HG03520 (cell line): Measurements from ENCODE around the gene LCN1.
"Not testable (repeated sequence)": the region's sequence is repeated elsewhere in the genome, so short reads cannot be mapped to it uniquely, and the experiment has no call there.

Experiments
- ATAC-seq: cut with Tn5 transposase; IDR thresholded peaks from one replicate; pipeline ENCODE4 v1.9.1; 2021; ENCODE audit warnings: mild to moderate bottlenecking, moderate library complexity; ENCODE audit not compliant: unreplicated experiment

LCN1 gene

DNA sequence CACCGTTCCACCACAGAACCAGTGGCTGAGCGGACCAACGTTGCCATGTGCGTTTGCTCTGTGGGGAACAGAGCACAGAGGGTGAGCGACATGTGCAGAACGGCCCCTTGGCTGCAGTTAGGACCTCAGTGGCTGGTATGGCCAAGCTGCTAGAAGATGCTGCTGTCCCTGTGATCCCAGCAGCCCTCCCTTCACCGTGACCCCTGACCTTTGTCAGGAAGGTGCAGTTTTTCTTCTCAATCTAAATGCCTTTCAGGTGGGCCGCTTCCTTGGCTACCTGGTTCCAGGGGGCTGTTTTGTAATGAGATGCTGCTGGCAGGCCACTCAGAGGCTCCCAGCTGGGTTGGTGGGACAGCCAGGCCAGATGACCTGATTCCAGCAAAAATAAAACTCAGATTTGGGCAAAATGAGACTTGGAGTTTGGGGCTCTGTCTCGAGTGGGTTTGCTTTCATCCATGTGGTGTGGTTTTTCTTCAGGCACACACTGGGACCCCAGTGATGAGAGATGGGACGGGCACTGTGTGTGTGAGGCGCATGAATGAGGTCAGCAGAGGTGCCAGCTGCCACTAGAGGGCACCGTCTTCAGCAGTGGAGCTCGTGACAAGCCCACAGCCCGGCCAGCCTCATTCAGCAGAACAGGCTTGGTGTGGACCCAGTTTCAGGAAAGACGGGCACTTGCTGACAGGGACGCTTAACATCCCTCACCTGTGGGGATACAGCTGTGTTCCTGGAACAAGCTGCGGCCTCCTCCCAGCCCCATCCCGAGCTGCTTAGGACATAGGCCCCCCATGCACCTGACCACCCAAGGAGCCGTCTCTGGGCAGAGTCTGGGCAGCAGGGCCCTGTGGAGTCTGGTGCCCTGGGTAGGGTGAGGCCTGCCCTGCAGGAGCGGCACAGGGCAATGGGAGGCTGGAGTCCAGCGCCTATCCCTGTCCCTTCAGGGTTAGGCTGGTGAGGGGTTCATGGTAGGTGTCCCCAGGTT is 16.7 kb upstream of the LCN1 start:
- no peak for ATAC-seq

GRCh38 chr9:135505406-135506187 is 15.6 kb upstream of the LCN1 start:
- no peak for ATAC-seq

GRCh38 chr9:135506327-135507103 is 14.7 kb upstream of the LCN1 start:
- no peak for ATAC-seq

DNA sequence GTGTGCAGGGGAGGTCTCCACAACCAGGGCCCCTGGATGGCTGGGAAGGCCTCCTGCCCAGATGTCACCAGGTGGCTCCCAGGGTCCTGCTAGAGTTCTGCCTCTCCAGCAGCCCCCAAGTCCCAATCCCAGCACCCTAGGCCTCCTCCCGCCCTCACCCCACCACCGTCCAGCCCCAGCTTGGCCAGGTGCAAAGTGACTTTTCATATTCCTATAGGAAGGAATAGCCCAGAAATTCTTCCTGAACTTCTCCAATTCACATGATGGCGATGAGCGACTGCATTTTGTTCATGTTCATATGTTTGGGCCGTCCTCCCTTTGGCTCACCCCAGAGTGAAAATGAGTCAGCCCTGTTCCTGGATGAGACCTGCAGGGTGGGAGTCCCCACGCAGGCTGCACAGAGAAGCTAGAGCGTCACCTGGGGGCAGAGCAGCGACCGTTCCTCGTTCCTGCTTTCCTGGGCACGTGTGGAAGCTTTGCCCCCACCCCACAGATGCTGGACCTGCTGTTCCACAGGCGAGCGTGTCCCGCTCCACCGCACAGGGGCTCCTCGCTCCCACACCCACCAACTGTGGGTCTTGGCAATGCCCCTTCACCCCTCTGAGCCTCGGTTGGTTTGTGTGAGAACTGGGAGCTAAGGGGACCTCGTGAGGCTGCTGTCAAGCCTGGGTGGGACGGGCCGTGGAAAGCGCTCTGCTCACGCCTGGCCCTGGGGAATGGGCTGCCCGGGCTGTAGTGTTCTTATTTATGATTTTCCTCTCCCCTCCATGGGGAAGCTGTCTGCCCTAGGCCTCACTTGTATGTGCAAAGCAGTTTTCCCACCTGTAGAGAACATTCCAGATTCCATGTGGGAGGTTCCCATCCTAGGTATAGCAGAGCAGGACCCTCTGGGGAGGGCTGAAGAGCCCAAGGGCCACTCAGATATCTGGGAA is 13.9 kb upstream of the LCN1 start:
- no peak for ATAC-seq

GRCh38 chr9:135508211-135508820 is 12.9 kb upstream of the LCN1 start:
- ATAC-seq: no peak

- no peak for ATAC-seq
Observed at GRCh38 chr9:135509458-135509857, 11.8 kb upstream of the LCN1 start.

GRCh38 chr9:135512241-135512603 is 9.0 kb upstream of the LCN1 start:
- ATAC-seq: no peak

DNA sequence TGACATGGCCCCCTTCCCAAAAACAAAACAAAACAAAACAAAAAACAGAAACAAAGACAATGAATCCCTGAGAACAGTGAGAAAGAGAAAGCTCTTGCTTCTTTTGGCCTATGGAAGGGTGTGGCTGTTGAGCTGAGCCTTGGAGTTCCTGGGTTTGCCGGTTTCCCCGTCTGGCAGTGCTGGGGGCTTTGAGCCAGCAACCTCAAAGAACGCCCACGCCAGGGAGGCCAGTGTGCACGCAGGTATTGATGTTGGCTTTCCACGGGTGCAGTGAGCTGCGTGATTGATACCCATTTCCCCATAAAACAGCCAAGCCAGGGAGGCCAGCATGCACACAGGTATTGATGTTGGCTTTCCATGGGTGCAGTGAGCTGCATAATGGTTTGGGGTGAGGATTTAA is 8.3 kb upstream of the LCN1 start:
- ATAC-seq: no peak

DNA sequence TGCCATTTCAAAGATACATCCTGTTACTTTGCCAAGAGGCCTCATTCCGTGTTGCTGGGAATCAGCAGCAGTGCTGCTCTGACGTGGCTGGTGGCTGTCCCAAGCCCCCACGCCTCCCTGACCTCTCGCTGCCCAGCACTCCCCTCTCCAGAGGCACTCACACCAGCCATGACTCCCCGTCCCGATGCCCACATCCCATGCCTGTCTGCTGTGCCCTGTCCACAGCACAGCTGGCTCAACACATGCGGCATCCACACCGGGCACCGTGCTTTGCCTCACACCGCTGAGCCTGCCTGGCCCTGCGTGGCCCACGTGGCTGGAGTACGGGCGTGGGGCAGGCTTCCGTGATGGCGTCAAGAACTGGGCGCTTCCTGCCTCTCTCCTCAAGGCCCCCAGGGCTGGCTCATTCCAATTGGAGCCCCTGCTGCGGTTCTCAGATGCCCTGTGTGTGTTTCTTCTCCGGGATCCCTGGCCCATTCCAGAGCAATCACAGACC is 7.8 kb upstream of the LCN1 start:
- no peak for ATAC-seq

DNA sequence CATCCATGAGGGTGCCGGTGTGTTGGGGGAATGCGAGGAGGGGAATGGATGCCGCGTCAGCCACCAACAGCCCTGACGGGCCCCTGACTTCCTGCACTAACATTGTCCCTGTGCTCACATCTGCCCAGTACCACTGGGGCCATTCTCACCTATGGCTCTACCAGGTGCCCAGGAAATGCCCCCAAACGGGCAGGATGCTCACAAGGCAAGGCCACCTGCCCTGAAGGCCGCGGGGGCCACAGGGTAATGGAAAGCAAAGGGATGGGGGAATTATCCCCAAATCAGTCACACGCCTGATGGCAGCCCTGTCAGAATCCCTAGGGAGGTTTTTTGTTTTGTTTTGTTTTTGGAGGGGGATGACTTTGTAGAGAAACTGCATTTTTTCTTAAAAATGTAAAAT is 7.3 kb upstream of the LCN1 start:
- ATAC-seq: not testable (repeated sequence)

DNA sequence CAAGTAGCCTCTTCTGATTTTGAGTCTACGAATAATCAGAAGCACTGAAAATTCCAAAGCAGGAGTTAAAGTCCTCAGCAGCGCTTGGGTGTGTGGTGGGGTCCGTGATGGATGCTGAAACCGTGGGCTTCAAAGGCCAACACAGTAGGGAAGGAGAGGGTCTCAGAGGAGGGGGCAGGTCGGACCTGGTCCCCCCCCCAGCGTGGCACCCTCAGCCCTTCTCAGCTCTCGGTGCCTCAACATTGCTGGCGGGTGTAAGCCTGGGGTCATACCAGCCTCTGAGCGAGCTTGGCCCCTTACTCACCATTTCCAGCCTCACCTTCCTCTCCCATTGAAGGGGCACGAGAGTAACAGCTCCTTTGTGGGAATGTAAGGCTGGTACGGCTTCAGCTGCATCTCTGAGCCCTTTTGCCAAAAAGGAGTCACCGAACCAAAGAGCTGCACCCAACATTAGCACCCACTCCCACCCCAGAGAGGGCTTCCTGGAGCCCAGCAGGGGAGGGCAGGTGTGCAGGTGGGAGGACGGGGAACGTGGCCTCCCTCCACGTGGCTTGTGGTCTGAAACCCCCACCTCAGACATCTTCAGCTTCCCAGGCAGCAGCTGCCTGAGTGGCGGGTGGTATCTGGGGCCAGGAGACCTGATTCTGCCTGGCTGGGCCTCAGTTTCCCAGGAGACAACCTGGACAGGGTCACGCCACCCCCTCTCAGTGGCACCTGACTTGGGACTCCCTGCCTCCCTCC is 6.7 kb upstream of the LCN1 start:
- no peak for ATAC-seq

- ATAC-seq: no peak
Observed at GRCh38 chr9:135515083-135515951, 5.9 kb upstream of the LCN1 start.

DNA sequence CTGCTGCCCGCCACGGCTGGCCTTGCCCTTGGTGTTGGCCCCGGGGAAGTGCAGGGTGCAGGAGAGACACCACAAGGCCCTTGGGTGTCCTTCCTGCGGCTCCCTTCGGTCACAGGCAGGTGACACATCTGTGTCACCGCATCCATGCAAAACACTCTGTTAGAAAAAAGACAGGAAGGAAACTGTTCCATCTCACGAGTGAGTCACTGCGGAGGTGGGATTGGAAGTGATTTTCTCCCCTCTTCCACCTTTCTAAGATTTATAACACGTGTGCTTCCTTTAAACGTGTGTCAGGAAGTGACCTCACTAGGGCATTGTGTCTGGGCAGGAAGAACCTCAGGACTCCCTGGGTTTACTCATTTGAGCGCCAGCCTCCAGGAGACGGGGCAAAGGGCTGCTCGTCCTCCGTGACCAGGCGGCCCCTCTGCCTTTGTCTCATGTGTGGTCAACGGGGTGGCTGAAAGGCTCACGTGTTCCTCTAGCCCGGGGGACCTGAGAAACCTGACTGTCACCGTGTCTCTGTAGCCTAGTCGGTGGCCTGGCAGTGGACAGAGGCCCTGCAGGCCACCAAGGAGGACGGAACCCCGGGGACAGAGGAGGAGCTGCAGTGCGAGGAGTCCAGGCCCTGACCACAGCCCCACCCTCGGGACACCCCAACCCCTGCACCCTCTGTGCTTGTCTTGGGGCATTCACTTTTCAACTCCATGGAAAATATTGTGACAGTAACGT is 4.9 kb upstream of the LCN1 start:
- ATAC-seq: no peak

- ATAC-seq: no peak
Observed at GRCh38 chr9:135517407-135517822, 3.8 kb upstream of the LCN1 start.

GRCh38 chr9:135519179-135519971 is 1.9 kb upstream of the LCN1 start:
- ATAC-seq: no peak

DNA sequence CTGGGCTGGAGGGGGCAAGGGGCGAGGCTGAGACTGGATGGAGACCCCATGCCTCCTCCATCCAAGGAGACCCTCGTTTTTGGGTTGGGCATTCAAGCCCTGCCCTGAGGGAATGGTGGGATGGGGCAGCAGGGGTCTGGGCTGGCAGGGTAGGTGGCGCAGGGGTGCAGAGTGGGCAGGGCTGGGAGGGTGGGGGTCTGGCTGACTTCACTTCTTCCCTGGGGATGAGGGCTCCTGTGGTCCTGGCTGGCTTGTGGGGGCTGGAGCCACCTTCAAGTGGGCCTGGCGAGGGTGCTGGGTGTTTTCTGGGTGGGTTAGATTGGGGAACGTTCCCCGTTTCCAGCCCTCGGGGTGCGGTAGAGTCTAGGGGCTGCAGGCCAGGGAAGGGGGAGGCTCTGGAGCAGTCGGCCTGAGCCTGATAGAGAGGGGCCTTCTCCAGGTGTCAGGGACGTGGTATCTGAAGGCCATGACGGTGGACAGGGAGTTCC is 412 bp downstream of the LCN1 start:
- no peak for ATAC-seq
